Astrocyte (in vitro differentiated cells and primary cell): Measurements from ENCODE around the gene CLPX. TPM values are rescaled to one million over a fixed set of nuclear protein-coding genes. Genes with fewer than 3 reads are reported as not detected.

ENCODE experiments used
- DNase-seq: peaks from one replicate; pipeline ENCODE4 v3.0.0-alpha.2; 2010; ENCODE audit warnings: low read depth
- FAIRE-seq: peaks from 2 replicates; lab custom pipeline; 2011; peaks lifted over from hg19 to GRCh38; lab: Jason Lieb, UNC
- H2AFZ ChIP-seq: 2 replicates; pipeline ENCODE4 v1.6.0; 2012; ENCODE audit warnings: low read depth, low read length, inconsistent platforms
- H3K27ac ChIP-seq: 2 replicates; pipeline ENCODE4 v1.5.1; 2011; ENCODE audit warnings: low read depth, low read length, inconsistent platforms
- H3K27me3 ChIP-seq: 2 replicates; pipeline ENCODE4 v1.6.0; 2011; ENCODE audit warnings: low read length, inconsistent platforms; ENCODE audit not compliant: insufficient read depth
- H3K36me3 ChIP-seq: 2 replicates; pipeline ENCODE4 v1.5.1; 2011; ENCODE audit warnings: low read length, inconsistent platforms; ENCODE audit not compliant: insufficient read depth
- H3K4me1 ChIP-seq: 2 replicates; pipeline ENCODE4 v1.5.1; 2011; ENCODE audit warnings: low read length, inconsistent platforms; ENCODE audit not compliant: insufficient read depth
- H3K4me2 ChIP-seq: 2 replicates; pipeline ENCODE4 v1.6.0; 2012; ENCODE audit warnings: low read length, inconsistent platforms
- H3K4me3 ChIP-seq: 2 replicates; pipeline ENCODE4 v1.5.1; 2011; ENCODE audit warnings: low read depth, mild to moderate bottlenecking, low read length, inconsistent platforms; ENCODE audit not compliant: insufficient read depth
- H3K79me2 ChIP-seq: 2 replicates; pipeline ENCODE4 v1.6.0; 2012; ENCODE audit warnings: mild to moderate bottlenecking, low read length, inconsistent platforms; ENCODE audit not compliant: insufficient read depth
- H3K9ac ChIP-seq: 2 replicates; pipeline ENCODE4 v1.6.0; 2012; ENCODE audit warnings: mild to moderate bottlenecking, low read length, inconsistent platforms
- H3K9me3 ChIP-seq: 2 replicates; pipeline ENCODE4 v1.5.1; 2012; ENCODE audit warnings: low read depth, mild to moderate bottlenecking, low read length, inconsistent platforms; ENCODE audit not compliant: insufficient read depth
- H4K20me1 ChIP-seq: 2 replicates; pipeline ENCODE4 v1.6.0; 2012; ENCODE audit warnings: low read length, inconsistent platforms; ENCODE audit not compliant: insufficient read depth
- H3K27ac Mint-ChIP-seq: one replicate; pipeline ENCODE4 v1.8.0; 2021; ENCODE audit warnings: mild to moderate bottlenecking, mixed read lengths; ENCODE audit not compliant: unreplicated experiment
- H3K27me3 Mint-ChIP-seq: one replicate; pipeline ENCODE4 v1.8.0; 2021; ENCODE audit warnings: low read depth, mixed read lengths; ENCODE audit not compliant: unreplicated experiment
- H3K36me3 Mint-ChIP-seq: one replicate; pipeline ENCODE4 v1.8.0; 2021; ENCODE audit warnings: low read depth, mixed read lengths; ENCODE audit not compliant: unreplicated experiment
- H3K4me1 Mint-ChIP-seq: one replicate; pipeline ENCODE4 v1.8.0; 2021; ENCODE audit warnings: low read depth, mixed read lengths; ENCODE audit not compliant: unreplicated experiment
- H3K4me3 Mint-ChIP-seq: one replicate; pipeline ENCODE4 v1.8.0; 2021; ENCODE audit warnings: mild to moderate bottlenecking, moderate library complexity, mixed read lengths; ENCODE audit not compliant: unreplicated experiment
- H3K9me3 Mint-ChIP-seq: one replicate; pipeline ENCODE4 v1.8.0; 2021; ENCODE audit warnings: mild to moderate bottlenecking, mixed read lengths; ENCODE audit not compliant: unreplicated experiment
- CTCF ChIP-seq: IDR thresholded peaks from 2 replicates; pipeline ENCODE4 v1.5.1; 2011; ENCODE audit warnings: low read depth, mild to moderate bottlenecking, inconsistent platforms, low read length, moderate library complexity; ENCODE audit not compliant: insufficient read depth
- EZH2 ChIP-seq: IDR thresholded peaks from 2 replicates; pipeline ENCODE4 v1.6.1; 2012; ENCODE audit warnings: mild to moderate bottlenecking, low read length, inconsistent platforms; ENCODE audit not compliant: insufficient read depth
- total RNA-seq: library from RNA; stranded (reverse); gene quantifications from 2 replicates; pipeline ENCODE4 v1.2.1, GENCODE V29; 2021

The CLPX gene
- total RNA-seq, 1 donor from 2014 or later = 45.2 TPM

GRCh38 chr15:65171428-65171827, 13.7 kb downstream of the CLPX start:
- Histone ChIP-seq H3K9ac (no peak overlapping the region), H3K79me2 (peaks cover 3% of the 10 kb centered on the region), H3K4me1 (no peaks in the 10 kb centered on the region), H3K9me3 (no peaks in the 10 kb centered on the region), H3K27me3 (no peaks in the 10 kb centered on the region), H4K20me1 (peaks cover 30% of the 10 kb centered on the region), H2AFZ (no peak overlapping the region), H3K27ac (no peak overlapping the region), H3K36me3 (peaks cover 8% of the 10 kb centered on the region), H3K4me2 (no peak overlapping the region), H3K4me3 (no peak overlapping the region)
- no peak overlapping the region for H3K4me3 Mint-ChIP-seq
- no peak for FAIRE-seq
- no peaks in the 10 kb centered on the region for H3K27me3 Mint-ChIP-seq
- H3K27ac Mint-ChIP-seq = no peak overlapping the region
- H3K9me3 Mint-ChIP-seq = no peaks in the 10 kb centered on the region
- no peak for TF ChIP-seq EZH2
- no peak for TF ChIP-seq CTCF
- DNase-seq = no peak
- H3K4me1 Mint-ChIP-seq = peaks cover 18% of the 10 kb centered on the region
- H3K36me3 Mint-ChIP-seq = peaks cover 14% of the 10 kb centered on the region

- no peaks in the 10 kb centered on the region for H3K9me3 ChIP-seq
- H4K20me1 ChIP-seq = peaks cover 17% of the 10 kb centered on the region
- H3K27ac ChIP-seq = no peak overlapping the region
- no peaks in the 10 kb centered on the region for H3K4me1 ChIP-seq
- no peak overlapping the region for H2AFZ ChIP-seq
- DNase-seq (no peak), FAIRE-seq (no peak)
- peaks cover 16% of the 10 kb centered on the region for H3K36me3 ChIP-seq
- H3K4me3 ChIP-seq = no peak overlapping the region
- Mint-ChIP-seq H3K9me3 (no peaks in the 10 kb centered on the region), H3K36me3 (no peaks in the 10 kb centered on the region), H3K4me3 (no peak overlapping the region), H3K27ac (peak overlapping the region; percentile 41), H3K4me1 (peaks cover 4% of the 10 kb centered on the region), H3K27me3 (no peaks in the 10 kb centered on the region)
- no peak overlapping the region for H3K4me2 ChIP-seq
- H3K27me3 ChIP-seq = no peaks in the 10 kb centered on the region
- TF ChIP-seq CTCF (no peak), EZH2 (no peak)
- peaks cover 15% of the 10 kb centered on the region for H3K79me2 ChIP-seq
- no peak overlapping the region for H3K9ac ChIP-seq
Observed at GRCh38 chr15:65165875-65166274, 19.3 kb downstream of the CLPX start.

GRCh38 chr15:65164139-65164538, 21.0 kb downstream of the CLPX start:
- no peaks in the 10 kb centered on the region for H3K27me3 Mint-ChIP-seq
- H3K36me3 Mint-ChIP-seq = no peaks in the 10 kb centered on the region
- H3K4me1 Mint-ChIP-seq = peaks cover 4% of the 10 kb centered on the region
- H3K27ac Mint-ChIP-seq = no peak overlapping the region
- TF ChIP-seq CTCF (no peak), EZH2 (no peak)
- Histone ChIP-seq H3K27me3 (no peaks in the 10 kb centered on the region), H3K4me2 (no peak overlapping the region), H4K20me1 (peaks cover 18% of the 10 kb centered on the region), H3K9me3 (no peaks in the 10 kb centered on the region), H3K4me1 (no peaks in the 10 kb centered on the region), H3K4me3 (no peak overlapping the region), H3K27ac (no peak overlapping the region), H2AFZ (no peak overlapping the region), H3K9ac (no peak overlapping the region), H3K79me2 (peaks cover 15% of the 10 kb centered on the region), H3K36me3 (peaks cover 16% of the 10 kb centered on the region)
- no peak overlapping the region for H3K4me3 Mint-ChIP-seq
- FAIRE-seq = no peak
- no peaks in the 10 kb centered on the region for H3K9me3 Mint-ChIP-seq
- DNase-seq = no peak
